ENCODE results near the gene MRPS30. TPM values are rescaled to one million over a fixed set of nuclear protein-coding genes. Genes with fewer than 3 reads are reported as not detected.

MRPS30 gene
- total RNA-seq, 2 donors from 2014 or later: 44.7 to 49.9 TPM

DNA sequence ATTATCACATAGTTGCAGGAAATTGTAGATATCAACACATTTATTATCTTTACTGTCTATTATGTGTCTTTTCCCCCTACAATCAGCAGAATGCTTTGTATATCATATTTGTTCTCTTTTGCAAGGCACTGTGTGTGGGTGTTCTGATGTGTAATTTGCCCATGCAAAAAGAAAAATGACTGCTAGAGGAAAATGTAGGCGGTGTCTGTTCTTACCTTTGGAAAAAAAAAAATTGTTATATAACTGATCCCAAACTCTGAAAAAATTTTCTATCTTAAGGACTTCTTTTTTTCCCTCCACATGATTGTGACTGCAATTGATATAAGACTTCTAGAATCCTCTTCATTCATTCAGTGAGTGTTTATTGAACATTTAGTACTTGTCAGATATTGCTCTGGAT is 24.5 kb downstream of the MRPS30 start:
- H3K4me3 Mint-ChIP-seq: no peak overlapping the region
- H3K4me1 Mint-ChIP-seq (ENCODE audit: low read depth): peaks cover 5% of the 10 kb centered on the region
- DNase-seq (no peak), ATAC-seq (replicated peaks in 1 of 2) (no peak)
- peaks cover under 1 to 6% of the 10 kb centered on the region in 2 donors for H3K9me3 Mint-ChIP-seq
- H3K27ac Mint-ChIP-seq: no peak overlapping the region
- peaks cover 5 to 9% of the 10 kb centered on the region in 2 donors for H3K36me3 Mint-ChIP-seq (ENCODE audit: insufficient read depth in 2 of 2)
- no peaks in the 10 kb centered on the region for H3K27me3 Mint-ChIP-seq (ENCODE audit: low read depth)

DNA sequence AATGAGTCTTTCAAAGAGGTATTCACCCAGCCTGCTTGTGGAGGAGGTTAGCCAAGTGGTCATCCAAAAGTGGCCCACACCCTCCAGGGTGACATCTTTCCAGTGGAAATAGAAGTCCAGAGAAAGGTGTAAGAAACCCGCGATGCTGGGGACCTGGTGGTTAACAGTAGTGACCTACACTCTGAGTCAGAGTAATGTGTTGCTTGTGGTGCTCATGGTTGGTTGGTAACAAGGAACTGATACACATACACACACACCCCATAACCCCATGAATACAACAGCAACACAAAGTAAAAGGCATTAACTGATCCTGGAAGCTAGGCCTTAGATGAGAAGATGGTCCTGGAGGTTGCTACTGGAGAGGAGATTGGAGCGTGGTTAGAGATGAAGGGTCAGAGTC is 26.9 kb downstream of the MRPS30 start:
- Mint-ChIP-seq H3K27ac (no peak overlapping the region), H3K4me1 (ENCODE audit: low read depth) (peaks cover 5% of the 10 kb centered on the region), H3K36me3 (ENCODE audit: insufficient read depth in 2 of 2) (peaks cover 14 to 17% of the 10 kb centered on the region in 2 donors), H3K27me3 (ENCODE audit: low read depth) (no peaks in the 10 kb centered on the region), H3K4me3 (no peak overlapping the region), H3K9me3 (peaks cover 10 to 13% of the 10 kb centered on the region in 2 donors)
- no peak for DNase-seq
- ATAC-seq (replicated peaks in 1 of 2): no peak

- DNase-seq (no peak), ATAC-seq (replicated peaks in 1 of 2) (no peak)
- H3K36me3 Mint-ChIP-seq (ENCODE audit: insufficient read depth in 2 of 2): peaks cover 13 to 14% of the 10 kb centered on the region in 2 donors
- no peaks in the 10 kb centered on the region for H3K27me3 Mint-ChIP-seq (ENCODE audit: low read depth)
- peaks cover 10 to 13% of the 10 kb centered on the region in 2 donors for H3K9me3 Mint-ChIP-seq
- no peak overlapping the region for H3K4me3 Mint-ChIP-seq
- no peaks in the 10 kb centered on the region for H3K4me1 Mint-ChIP-seq (ENCODE audit: low read depth)
- no peak overlapping the region for H3K27ac Mint-ChIP-seq
Measured at GRCh38 chr5:44839018-44839681, 30.4 kb downstream of the MRPS30 start.

DNA sequence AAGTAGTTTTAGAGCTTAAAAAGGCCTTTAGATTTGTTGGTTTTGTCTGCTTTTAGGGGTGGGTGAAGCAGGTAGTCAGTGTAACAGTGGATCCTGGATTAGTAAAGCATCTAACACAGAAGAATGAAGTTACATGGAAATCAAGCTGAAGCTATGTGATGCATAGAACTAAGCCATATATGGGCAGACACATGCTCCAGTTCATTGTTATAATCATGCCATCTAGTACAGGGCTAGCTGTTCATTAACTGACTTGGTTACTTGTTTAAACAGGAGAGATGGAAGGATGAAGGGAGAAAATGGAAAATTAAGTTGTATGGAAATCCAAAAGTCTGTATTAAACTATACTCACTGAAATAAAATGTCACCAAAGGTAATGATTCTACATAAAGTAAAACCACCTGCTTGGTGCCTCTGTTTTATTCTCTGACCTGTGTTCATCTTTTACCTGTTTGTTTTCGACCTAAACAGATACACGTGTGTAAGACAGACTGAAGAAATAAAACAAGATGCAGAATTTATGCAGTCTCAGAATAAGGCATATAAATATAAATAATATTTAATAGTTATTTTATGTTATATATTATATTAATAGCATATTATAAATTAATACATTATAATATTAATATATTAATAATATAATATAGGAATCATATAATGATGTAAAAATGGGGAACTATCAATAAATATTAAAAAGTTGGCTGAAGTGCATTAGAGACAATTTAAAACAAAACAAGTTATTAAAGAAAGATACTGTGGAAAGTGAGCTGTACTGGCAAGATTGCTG is 33.9 kb downstream of the MRPS30 start:
- Mint-ChIP-seq H3K4me1 (ENCODE audit: low read depth) (no peaks in the 10 kb centered on the region), H3K27me3 (ENCODE audit: low read depth) (no peaks in the 10 kb centered on the region)
- no peak for ATAC-seq (replicated peaks in 1 of 2)

DNA sequence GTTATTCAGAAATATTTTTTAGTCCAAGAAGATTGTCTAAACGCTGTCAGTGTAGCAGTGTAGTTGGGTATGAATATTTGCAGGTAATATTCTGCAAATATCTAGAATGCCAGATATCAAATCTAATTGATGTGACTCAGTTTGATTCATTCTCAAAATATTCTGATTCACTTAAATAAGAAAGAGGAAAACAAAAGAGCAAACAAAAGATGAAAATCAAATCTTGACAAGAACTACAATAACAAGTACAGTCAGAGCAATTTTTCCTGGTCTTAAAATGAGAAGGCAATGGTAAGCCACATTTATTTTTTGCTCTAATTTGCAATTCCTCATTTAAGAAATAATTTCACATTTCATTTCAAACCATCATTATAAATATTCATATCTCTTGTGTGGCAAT is 36.0 kb downstream of the MRPS30 start:
- Mint-ChIP-seq H3K36me3 (ENCODE audit: insufficient read depth in 2 of 2) (peaks cover 2 to 3% of the 10 kb centered on the region in 2 donors), H3K4me1 (ENCODE audit: low read depth) (no peaks in the 10 kb centered on the region), H3K27ac (no peak overlapping the region), H3K4me3 (no peak overlapping the region), H3K9me3 (peaks cover 3% of the 10 kb centered on the region in 2 donors), H3K27me3 (ENCODE audit: low read depth) (no peaks in the 10 kb centered on the region)
- DNase-seq (no peak), ATAC-seq (replicated peaks in 1 of 2) (no peak)

More for the DNA sequence above, 33.9 kb downstream of the MRPS30 start:
- Mint-ChIP-seq H3K36me3 (ENCODE audit: insufficient read depth in 2 of 2) (peaks cover 10% of the 10 kb centered on the region in 2 donors), H3K27ac (no peak overlapping the region), H3K9me3 (peaks cover 10 to 11% of the 10 kb centered on the region in 2 donors), H3K4me3 (no peak overlapping the region)
- no peak for DNase-seq

- H3K4me1 Mint-ChIP-seq (ENCODE audit: low read depth): no peaks in the 10 kb centered on the region
- H3K4me3 Mint-ChIP-seq: no peak overlapping the region
- no peaks in the 10 kb centered on the region for H3K36me3 Mint-ChIP-seq (ENCODE audit: insufficient read depth in 2 of 2)
- no peak overlapping the region for H3K27ac Mint-ChIP-seq
- no peak for DNase-seq
- no peak for ATAC-seq (replicated peaks in 1 of 2)
- H3K9me3 Mint-ChIP-seq: no peaks in the 10 kb centered on the region
- H3K27me3 Mint-ChIP-seq (ENCODE audit: low read depth): no peaks in the 10 kb centered on the region
Measured at GRCh38 chr5:44845777-44846176, 37.0 kb downstream of the MRPS30 start.

GRCh38 chr5:44847206-44847852 is 38.6 kb downstream of the MRPS30 start:
- H3K4me3 Mint-ChIP-seq: no peak overlapping the region
- H3K9me3 Mint-ChIP-seq: no peaks in the 10 kb centered on the region
- H3K27ac Mint-ChIP-seq: no peak overlapping the region
- H3K27me3 Mint-ChIP-seq (ENCODE audit: low read depth): no peaks in the 10 kb centered on the region
- DNase-seq: no peak
- H3K4me1 Mint-ChIP-seq (ENCODE audit: low read depth): no peaks in the 10 kb centered on the region
- H3K36me3 Mint-ChIP-seq (ENCODE audit: insufficient read depth in 2 of 2): no peaks in the 10 kb centered on the region
- no peak for ATAC-seq (replicated peaks in 1 of 2)

DNA sequence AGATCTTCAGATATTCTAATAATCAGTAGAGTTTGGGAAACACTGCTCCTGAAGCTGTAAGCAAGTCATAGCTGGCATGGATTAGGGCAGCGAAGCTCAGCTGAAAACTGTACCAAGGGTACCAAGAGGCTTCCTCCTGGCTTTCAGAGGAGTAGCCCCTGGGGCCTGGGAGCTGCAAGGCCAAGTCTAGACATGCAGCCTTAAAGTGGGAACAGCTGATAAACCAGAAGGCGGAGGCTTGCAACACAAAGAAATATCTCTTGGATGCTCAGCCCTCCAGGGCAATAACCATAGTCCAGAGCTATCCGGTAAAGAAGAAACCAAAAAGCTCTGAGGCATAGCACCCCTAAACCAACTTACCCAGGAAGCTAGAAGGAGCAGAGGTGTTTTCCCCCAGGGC is 51.5 kb downstream of the MRPS30 start:
- DNase-seq (no peak), ATAC-seq (replicated peaks in 1 of 2) (no peak)
- Mint-ChIP-seq H3K27ac (no peak overlapping the region), H3K4me3 (no peak overlapping the region), H3K36me3 (ENCODE audit: insufficient read depth in 2 of 2) (no peaks in the 10 kb centered on the region), H3K27me3 (ENCODE audit: low read depth) (peaks cover 10% of the 10 kb centered on the region), H3K9me3 (peaks cover 0 to 2% of the 10 kb centered on the region in 2 donors), H3K4me1 (ENCODE audit: low read depth) (no peaks in the 10 kb centered on the region)

DNA sequence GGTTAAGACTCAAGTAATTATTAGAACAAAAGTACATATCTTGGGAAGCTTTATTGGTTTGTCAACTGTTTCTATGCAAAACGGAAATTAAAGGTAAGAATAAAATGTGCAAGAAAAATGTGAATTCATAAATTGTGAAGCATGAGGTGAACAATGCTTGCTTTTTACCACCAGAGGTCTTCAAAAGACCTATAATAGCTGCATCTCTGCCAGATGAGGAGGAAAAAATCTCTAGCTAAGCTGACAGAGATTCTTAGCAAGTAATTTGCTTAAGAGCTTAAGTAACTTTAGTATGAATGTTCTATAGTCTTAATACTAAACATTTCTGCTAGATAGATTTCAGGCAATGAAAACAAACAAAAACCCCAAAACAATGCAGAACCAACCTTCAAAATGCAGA is 54.1 kb downstream of the MRPS30 start:
- ATAC-seq (replicated peaks in 1 of 2) (no peak), DNase-seq (no peak)
- no peaks in the 10 kb centered on the region for H3K4me1 Mint-ChIP-seq (ENCODE audit: low read depth)
- no peak overlapping the region for H3K27ac Mint-ChIP-seq
- peaks cover 28% of the 10 kb centered on the region for H3K27me3 Mint-ChIP-seq (ENCODE audit: low read depth)
- no peaks in the 10 kb centered on the region for H3K9me3 Mint-ChIP-seq
- H3K36me3 Mint-ChIP-seq (ENCODE audit: insufficient read depth in 2 of 2): no peaks in the 10 kb centered on the region
- no peak overlapping the region for H3K4me3 Mint-ChIP-seq

Data from activated T-cell treated with anti-CD3 and anti-CD28 coated beads, Interleukin-2, amount 50 U/mL, for 72 hours (primary cell).